Measurements from ENCODE around the gene KBTBD8. TPM values are rescaled to one million over a fixed set of nuclear protein-coding genes. Genes with fewer than 3 reads are reported as not detected.
A peak's percentile ranks its signal among the peaks of the same experiment; 100 is the strongest.

The KBTBD8 gene
- total and polyA plus RNA-seq, 2 of the 13 experiments (the other 11 are each of a cell fraction or from before 2014, with no cell fraction given) = 1.1 to 7.6 TPM

GRCh38 chr3:66998113-66998903 is at the start of gene KBTBD8 (continued):
- TF ChIP-seq ZMYM4 (CRISPR knock-in tag; IDR thresholded peaks at IDR 0.05) (no peak), SATB2 (CRISPR knock-in tag; IDR thresholded peaks at IDR 0.05) (no peak), ZNF329 (CRISPR knock-in tag; IDR thresholded peaks at IDR 0.05; ENCODE audit: low read depth) (no peak), RFXANK (CRISPR knock-in tag; IDR thresholded peaks at IDR 0.05) (no peak), RFX1 (IDR thresholded peaks at IDR 0.05) (no peak), PRPF4 (IDR thresholded peaks at IDR 0.05; ENCODE audit: low read depth, low read length, poor library complexity, severe bottlenecking) (no peak), SIX4 (CRISPR knock-in tag; IDR thresholded peaks at IDR 0.05) (no peak), POLR2A (IDR thresholded peaks at IDR 0.05; ENCODE audit: insufficient read depth in 1 of 2, low read depth in 2 of 2, low read length in 2 of 2) (0 out of 4 replicates have a peak, but pooled peaks of 1 of the 2 experiments have one; percentile 21), HCFC1 (IDR thresholded peaks at IDR 0.05; ENCODE audit: low read depth, low read length) (peak; percentile 87), THYN1 (CRISPR knock-in tag; IDR thresholded peaks at IDR 0.05; ENCODE audit: borderline replicate concordance, low read depth) (no peak), MED8 (CRISPR knock-in tag; IDR thresholded peaks at IDR 0.05; ENCODE audit: insufficient replicate concordance) (no peak), ZSCAN20 (CRISPR knock-in tag; IDR thresholded peaks at IDR 0.05; ENCODE audit: borderline replicate concordance) (no peak), SMC3 (IDR thresholded peaks at IDR 0.05; ENCODE audit: low read length) (no peak), SRSF1 (optimal IDR thresholded peaks at IDR 0.05; ENCODE audit: low read depth, low read length) (no peak), NFE2L1 (CRISPR knock-in tag; IDR thresholded peaks at IDR 0.05; ENCODE audit: borderline replicate concordance) (no peak), SMYD3 (CRISPR knock-in tag; IDR thresholded peaks at IDR 0.05) (no peak), CBX5 (CRISPR knock-in tag; IDR thresholded peaks at IDR 0.05; ENCODE audit: borderline replicate concordance) (no peak), ZNF713 (CRISPR knock-in tag; IDR thresholded peaks at IDR 0.05) (no peak), MTERF4 (CRISPR knock-in tag; IDR thresholded peaks at IDR 0.05) (no peak), ZNF224 (CRISPR knock-in tag; IDR thresholded peaks at IDR 0.05) (no peak), ATM (IDR thresholded peaks at IDR 0.05; ENCODE audit: borderline replicate concordance) (no peak), SUZ12 (IDR thresholded peaks at IDR 0.05; ENCODE audit: low read depth, low read length) (no peak), ZNF17 (CRISPR knock-in tag; IDR thresholded peaks at IDR 0.05) (no peak), SMAD3 (CRISPR knock-in tag; IDR thresholded peaks at IDR 0.05) (no peak), ETS1 (CRISPR knock-in tag; IDR thresholded peaks at IDR 0.05) (no peak), ZNF572 (CRISPR knock-in tag; IDR thresholded peaks at IDR 0.05) (no peak)
- TF ChIP-seq, protein P1, sequence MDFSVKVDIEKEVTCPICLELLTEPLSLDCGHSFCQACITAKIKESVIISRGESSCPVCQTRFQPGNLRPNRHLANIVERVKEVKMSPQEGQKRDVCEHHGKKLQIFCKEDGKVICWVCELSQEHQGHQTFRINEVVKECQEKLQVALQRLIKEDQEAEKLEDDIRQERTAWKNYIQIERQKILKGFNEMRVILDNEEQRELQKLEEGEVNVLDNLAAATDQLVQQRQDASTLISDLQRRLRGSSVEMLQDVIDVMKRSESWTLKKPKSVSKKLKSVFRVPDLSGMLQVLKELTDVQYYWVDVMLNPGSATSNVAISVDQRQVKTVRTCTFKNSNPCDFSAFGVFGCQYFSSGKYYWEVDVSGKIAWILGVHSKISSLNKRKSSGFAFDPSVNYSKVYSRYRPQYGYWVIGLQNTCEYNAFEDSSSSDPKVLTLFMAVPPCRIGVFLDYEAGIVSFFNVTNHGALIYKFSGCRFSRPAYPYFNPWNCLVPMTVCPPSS (IDR thresholded peaks at IDR 0.05) = no peak

Measured in HepG2 (cell line).